Tibial nerve (tissue), 4 donors: Measurements from ENCODE around the gene DLX1. TPM values are rescaled to one million over a fixed set of nuclear protein-coding genes. Genes with fewer than 3 reads are reported as not detected.

ENCODE experiments used
- DNase-seq, 2 donors: peaks; one replicate each; pipeline ENCODE4 v3.0.0-alpha.2; 2019; ENCODE audit warnings: low spot score in 2 of 2
- H3K27ac ChIP-seq, 4 donors: fragments of 200-600 bp; sonication (generic) in 3 of 4; one replicate each; pipeline ENCODE4 v1.5.1; 2017 to 2019; ENCODE audit warnings: mild to moderate bottlenecking in 1 of 4
- H3K27me3 ChIP-seq, 2 donors: fragments of 200-600 bp; sonication (generic) in 1 of 2; one replicate each; pipeline versions ENCODE4 v1.5.1 to v1.6.0; 2017 to 2019
- H3K36me3 ChIP-seq, 3 donors: fragments of 200-600 bp; sonication (generic); one replicate each; pipeline ENCODE4 v1.5.1; 2018 to 2019
- H3K4me1 ChIP-seq, 4 donors: fragments of 200-600 bp; sonication (generic) in 3 of 4; one replicate each; pipeline ENCODE4 v1.5.1; 2017 to 2019
- H3K4me3 ChIP-seq, 4 donors: fragments of 200-600 bp; sonication (generic) in 3 of 4; one replicate each; pipeline ENCODE4 v1.5.1; 2017 to 2019; ENCODE audit warnings: mild to moderate bottlenecking in 1 of 4, moderate library complexity in 1 of 4
- H3K9me3 ChIP-seq, 4 donors: fragments of 200-600 bp; sonication (generic) in 3 of 4; one replicate each; pipeline ENCODE4 v1.5.1; 2017 to 2019
- CTCF ChIP-seq, 5 experiments: fragments of 200-600 bp in 3 of 5; fragments of 450-650 bp in 2 of 5; sonication (generic) in 3 of 5; IDR thresholded peaks; one replicate each; pipeline ENCODE4 v1.5.1; 2016 to 2019; ENCODE audit warnings: antibody characterized with exemption in 5 of 5, mild to moderate bottlenecking in 3 of 5, moderate library complexity in 2 of 5
- EP300 ChIP-seq, 2 donors: sonication (generic); formaldehyde crosslinking; IDR thresholded peaks; one replicate each; pipeline ENCODE4 v1.6.1; 2017; ENCODE audit warnings: antibody characterized with exemption in 2 of 2, mild to moderate bottlenecking in 1 of 2
- POLR2A ChIP-seq, 2 donors: fragments of 450-650 bp; IDR thresholded peaks; one replicate each; pipeline ENCODE4 v1.6.1; 2017; ENCODE audit warnings: antibody characterized with exemption in 2 of 2, mild to moderate bottlenecking in 2 of 2, moderate library complexity in 2 of 2
- WGBS, 2 donors: methylation state at CpG; one replicate each; pipeline ENCODE4 v1.1.5; 2018; 5-methylcytosine and 5-hydroxymethylcytosine counted together
- total RNA-seq, 4 donors: library from RNA; depleted of rRNA; stranded (reverse); fragments of >200 nt; gene quantifications; one replicate each; pipeline ENCODE4 v1.1.0, GENCODE V29; 2016

DLX1 gene
- total RNA-seq, 4 donors from 2014 or later, result 0.44 TPM; not detected in 3

GRCh38 chr2:172116107-172116506 is 30.8 kb downstream of the DLX1 start:
- Histone ChIP-seq H3K27ac (no peak overlapping the region), H3K9me3 (no peaks in the 10 kb centered on the region), H3K36me3 (no peaks in the 10 kb centered on the region), H3K4me3 (no peak overlapping the region), H3K27me3 (peaks cover 0 to 9% of the 10 kb centered on the region in 2 donors), H3K4me1 (no peaks in the 10 kb centered on the region)
- DNase-seq, result no peak
- WGBS, 2 donors, result 71 to 76% methylated on average over 5 of the region's 5 CpGs
- TF ChIP-seq POLR2A (IDR thresholded peaks at IDR 0.05) (no peak), EP300 (IDR thresholded peaks at IDR 0.05) (no peak), CTCF (IDR thresholded peaks at IDR 0.05) (no peak)

GRCh38 chr2:172119089-172119488 is 33.8 kb downstream of the DLX1 start:
- no peaks in the 10 kb centered on the region for H3K36me3 ChIP-seq
- no peak overlapping the region for H3K27ac ChIP-seq
- no peak for DNase-seq
- H3K4me1 ChIP-seq, result no peaks in the 10 kb centered on the region
- H3K4me3 ChIP-seq, result no peak overlapping the region
- H3K27me3 ChIP-seq, result peaks cover 0 to 4% of the 10 kb centered on the region in 2 donors
- H3K9me3 ChIP-seq, result no peaks in the 10 kb centered on the region
- TF ChIP-seq EP300 (IDR thresholded peaks at IDR 0.05), result no peak
- TF ChIP-seq CTCF (IDR thresholded peaks at IDR 0.05), result no peak
- TF ChIP-seq POLR2A (IDR thresholded peaks at IDR 0.05), result no peak

GRCh38 chr2:172120118-172120517 is 34.8 kb downstream of the DLX1 start:
- Histone ChIP-seq H3K27ac (no peak overlapping the region), H3K4me3 (no peak overlapping the region), H3K9me3 (no peaks in the 10 kb centered on the region), H3K4me1 (no peaks in the 10 kb centered on the region), H3K36me3 (no peaks in the 10 kb centered on the region), H3K27me3 (peaks cover 0 to 4% of the 10 kb centered on the region in 2 donors)
- DNase-seq, result no peak
- WGBS, 2 donors, result 39 to 44% methylated on average over 2 of the region's 2 CpGs
- no peak for TF ChIP-seq EP300 (IDR thresholded peaks at IDR 0.05)
- no peak for TF ChIP-seq CTCF (IDR thresholded peaks at IDR 0.05)
- TF ChIP-seq POLR2A (IDR thresholded peaks at IDR 0.05), result no peak

- Histone ChIP-seq H3K4me3 (no peak overlapping the region), H3K27ac (no peak overlapping the region), H3K4me1 (no peaks in the 10 kb centered on the region), H3K27me3 (no peaks in the 10 kb centered on the region), H3K36me3 (no peaks in the 10 kb centered on the region), H3K9me3 (peaks cover 0 to 15% (median 0%) of the 10 kb centered on the region in 4 donors)
- TF ChIP-seq EP300 (IDR thresholded peaks at IDR 0.05), result no peak
- no peak for TF ChIP-seq CTCF (IDR thresholded peaks at IDR 0.05)
- no peak for TF ChIP-seq POLR2A (IDR thresholded peaks at IDR 0.05)
- DNase-seq, result no peak
Observed at GRCh38 chr2:172128484-172128883, 43.2 kb downstream of the DLX1 start.

- no peak for TF ChIP-seq POLR2A (IDR thresholded peaks at IDR 0.05)
- TF ChIP-seq CTCF (IDR thresholded peaks at IDR 0.05), result no peak
- no peak for TF ChIP-seq EP300 (IDR thresholded peaks at IDR 0.05)
- Histone ChIP-seq H3K36me3 (no peaks in the 10 kb centered on the region), H3K9me3 (peaks cover 0 to 15% (median 0%) of the 10 kb centered on the region in 4 donors), H3K27ac (no peak overlapping the region), H3K4me3 (no peak overlapping the region), H3K27me3 (no peaks in the 10 kb centered on the region), H3K4me1 (no peaks in the 10 kb centered on the region)
- no peak for DNase-seq
Observed at GRCh38 chr2:172129404-172129803, 44.1 kb downstream of the DLX1 start.
